ENCODE data around the gene SERINC4.
"Not testable (repeated sequence)": the region's sequence is repeated elsewhere in the genome, so short reads cannot be mapped to it uniquely, and the experiment has no call there.

SERINC4 gene

GRCh38 chr15:43799945-43800285 lies at the start of gene SERINC4:
SERINC4 (minus strand) TSS chr15:43800220; CDS start chr15:43799986, 234 bp downstream.
- DNase-seq (ENCODE audit: low spot score): no peak

DNA sequence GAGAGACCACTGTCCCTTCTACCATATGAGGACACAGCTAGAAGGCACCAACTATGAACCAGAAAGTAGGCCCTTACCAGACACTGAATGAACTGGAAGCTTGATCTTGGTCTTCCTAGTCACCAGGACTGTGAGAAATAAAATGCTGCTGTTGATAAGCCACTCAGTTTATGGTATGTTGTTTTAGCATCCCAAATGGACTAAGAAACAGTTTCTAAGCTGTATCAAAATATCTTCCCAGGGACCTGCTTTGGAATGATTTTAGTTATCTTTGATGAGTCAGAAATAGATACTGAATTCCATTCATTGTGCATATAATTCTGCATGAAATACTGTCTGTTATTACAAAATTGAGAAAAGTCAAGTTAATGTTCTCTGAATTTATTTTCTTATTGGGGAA lies 45.4 kb upstream of the SERINC4 start:
- no peak for DNase-seq (ENCODE audit: low spot score)

DNA sequence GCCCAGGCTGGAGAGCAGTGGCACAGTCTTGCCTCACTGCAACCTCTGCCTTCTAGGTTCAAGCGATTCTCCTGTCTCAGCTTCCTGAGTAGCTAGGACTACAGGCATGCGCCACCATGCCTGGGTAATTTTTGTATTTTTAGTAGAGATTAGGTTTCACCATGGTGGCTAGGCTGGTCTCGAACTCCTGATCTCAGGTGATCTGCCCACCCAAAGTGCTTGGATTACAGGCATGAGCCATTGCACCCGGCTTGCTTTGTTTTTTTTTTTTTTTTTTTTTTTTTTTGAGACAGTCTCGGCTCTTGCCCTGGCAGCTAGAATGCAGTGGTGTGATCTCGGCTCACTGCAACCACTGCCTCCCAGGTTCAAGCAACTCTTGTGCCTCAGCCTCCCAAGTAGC lies 32.5 kb upstream of the SERINC4 start:
- DNase-seq (ENCODE audit: low spot score): not testable (repeated sequence)

DNA sequence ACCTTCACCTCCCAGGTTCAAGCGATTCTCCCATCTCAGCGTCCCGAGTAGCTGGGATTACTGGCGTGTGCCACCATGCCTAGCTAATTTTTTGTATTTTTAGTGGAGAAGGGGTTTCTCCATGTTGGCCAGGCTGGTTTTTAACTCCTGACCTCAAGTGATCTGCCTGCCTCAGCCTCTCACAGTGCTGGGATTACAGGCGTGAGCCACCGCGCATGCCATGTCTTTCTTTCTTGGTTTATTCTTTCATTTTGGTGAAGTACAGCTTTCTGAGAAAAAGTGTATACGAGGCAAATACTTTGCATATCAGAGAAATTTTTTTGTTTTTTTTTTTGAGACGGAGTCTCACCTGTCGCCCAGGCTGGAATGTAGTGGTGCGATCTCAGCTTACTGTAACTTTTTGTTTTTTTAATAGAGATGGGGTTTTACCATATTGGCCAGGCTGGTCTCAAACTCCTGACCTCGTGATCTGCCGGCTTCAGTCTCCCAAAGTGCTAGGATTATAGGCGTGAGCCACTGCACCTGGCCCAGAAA lies 31.6 kb upstream of the SERINC4 start:
- not testable (repeated sequence) for DNase-seq (ENCODE audit: low spot score)

DNA sequence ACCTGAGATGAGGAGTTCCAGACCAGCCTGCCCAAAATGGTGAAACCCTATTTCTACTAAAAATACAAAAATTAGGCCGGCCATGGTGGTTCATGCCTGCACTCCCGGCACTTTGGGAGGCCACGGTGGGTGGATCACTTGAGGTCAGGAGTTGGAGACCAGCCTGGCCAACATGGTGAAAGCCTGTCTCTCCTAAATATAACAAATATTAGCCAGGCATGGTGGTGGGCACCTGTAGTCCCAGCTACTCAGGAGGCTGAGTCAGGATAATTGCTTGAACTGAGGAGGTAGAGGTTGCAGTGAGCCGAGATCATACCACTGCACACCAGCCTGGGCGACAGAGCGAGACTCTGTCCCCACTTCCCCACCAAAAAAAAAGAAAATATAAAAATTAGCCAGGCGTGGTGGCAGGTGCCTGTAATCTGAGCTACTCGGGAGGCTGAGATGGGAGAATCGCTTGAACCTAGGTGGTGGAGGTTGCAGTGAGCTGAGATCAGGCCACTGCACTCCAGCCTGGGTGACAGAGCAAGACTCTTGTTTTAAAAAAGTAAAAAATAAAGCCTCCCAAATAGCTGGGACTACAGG lies 30.8 kb upstream of the SERINC4 start:
- DNase-seq (ENCODE audit: low spot score): not testable (repeated sequence)

- DNase-seq (ENCODE audit: low spot score): not testable (repeated sequence)
These were observed 30.0 kb upstream of the SERINC4 start for GRCh38 chr15:43829951-43830540.

DNA sequence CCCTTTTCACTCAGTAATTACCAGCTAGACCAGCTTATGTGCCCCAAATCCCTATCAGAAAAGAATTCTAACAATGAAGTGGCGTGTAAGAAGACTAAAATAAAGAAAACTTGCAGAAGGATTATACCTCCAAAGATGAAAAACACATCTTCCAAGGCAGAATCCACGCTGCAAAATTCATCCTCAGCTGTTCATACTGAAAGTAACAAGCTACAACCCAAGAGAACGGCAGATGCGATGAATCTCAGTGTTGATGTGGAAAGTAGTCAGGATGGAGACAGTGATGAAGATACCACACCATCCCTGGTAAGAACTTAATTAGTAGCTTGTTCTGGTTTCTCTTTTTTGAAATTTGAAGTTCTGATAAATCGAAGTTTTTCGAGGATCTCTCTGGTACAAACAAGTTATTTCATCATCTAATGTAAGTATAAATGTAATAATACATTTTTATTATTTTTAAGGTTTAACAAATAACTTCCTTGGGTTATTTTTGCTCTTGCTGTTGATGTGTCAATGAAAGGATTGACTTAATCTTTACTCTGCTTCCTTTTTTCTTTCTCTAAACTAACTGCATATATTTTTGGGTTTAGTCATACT lies 28.1 kb upstream of the SERINC4 start:
- DNase-seq (ENCODE audit: low spot score): no peak

GRCh38 chr15:43826508-43827341 lies 26.7 kb upstream of the SERINC4 start, which contains the start of gene WDR76:
WDR76 (plus strand) TSS chr15:43827002; CDS start chr15:43827033, 31 bp downstream.
- DNase-seq (ENCODE audit: low spot score): peak; percentile 42

GRCh38 chr15:43826029-43826507 lies 26.0 kb upstream of the SERINC4 start:
- no peak for DNase-seq (ENCODE audit: low spot score)

GRCh38 chr15:43825305-43825704 lies 25.3 kb upstream of the SERINC4 start:
- not testable (repeated sequence) for DNase-seq (ENCODE audit: low spot score)

GRCh38 chr15:43824302-43825246 lies 24.6 kb upstream of the SERINC4 start, which contains the start of gene MFAP1:
MFAP1 (minus strand) TSS chr15:43824690; CDS start chr15:43824569, 121 bp downstream.
- peak; percentile 95 for DNase-seq (ENCODE audit: low spot score)

DNA sequence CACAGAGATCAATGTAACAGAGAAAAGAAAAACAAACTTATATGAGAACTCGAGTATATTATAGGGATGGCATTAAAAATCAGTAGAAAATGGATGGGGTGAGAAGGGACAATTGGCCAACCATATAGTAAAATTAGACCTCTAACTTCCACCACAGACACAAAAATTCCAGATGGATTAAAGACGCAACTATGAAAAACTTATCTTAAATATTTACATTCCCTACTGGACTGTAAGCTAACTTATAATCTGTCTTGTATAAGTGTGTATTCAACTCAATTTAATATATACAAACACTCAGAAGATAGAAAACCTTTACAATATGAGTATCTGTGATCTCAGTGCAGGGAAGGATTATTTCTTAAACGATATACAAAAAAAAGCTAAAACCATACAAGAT lies 21.5 kb upstream of the SERINC4 start:
- DNase-seq (ENCODE audit: low spot score): no peak

GRCh38 chr15:43815064-43815463 lies 15.0 kb upstream of the SERINC4 start:
- DNase-seq (ENCODE audit: low spot score): not testable (repeated sequence)

DNA sequence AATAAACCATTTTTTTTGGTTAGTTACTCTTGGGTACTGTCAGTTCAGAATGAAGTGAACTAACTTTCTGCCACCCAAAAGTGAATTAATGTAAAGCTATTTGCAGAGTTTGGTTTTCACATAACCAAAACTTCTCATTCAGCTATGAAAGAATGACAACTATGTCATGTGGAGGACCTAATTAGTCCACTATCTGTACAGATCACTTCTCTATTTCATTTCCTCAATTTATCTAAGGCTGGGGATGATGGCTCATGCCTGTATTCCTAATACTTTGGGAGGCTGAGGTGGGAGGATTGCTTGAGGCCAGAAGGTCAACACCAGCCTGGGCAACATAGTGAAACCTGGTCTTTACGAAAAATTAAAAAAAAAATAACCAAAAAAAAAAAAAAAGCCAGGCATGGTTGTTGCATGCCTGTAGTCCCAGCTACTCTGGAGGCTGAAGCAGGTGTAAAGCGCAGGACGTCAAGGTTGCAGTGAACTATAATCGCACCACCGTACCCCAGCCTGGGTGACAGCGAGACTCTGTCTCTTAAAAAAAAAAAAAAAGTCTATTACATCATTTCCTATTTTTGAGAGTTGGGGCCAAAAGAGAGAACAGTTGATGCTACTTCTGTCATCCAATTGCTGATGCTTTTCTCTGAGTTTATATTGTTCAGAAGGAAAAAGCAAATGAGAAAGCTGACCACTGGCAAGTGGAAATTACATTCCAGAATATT lies 9.1 kb upstream of the SERINC4 start:
- DNase-seq (ENCODE audit: low spot score): no peak

DNA sequence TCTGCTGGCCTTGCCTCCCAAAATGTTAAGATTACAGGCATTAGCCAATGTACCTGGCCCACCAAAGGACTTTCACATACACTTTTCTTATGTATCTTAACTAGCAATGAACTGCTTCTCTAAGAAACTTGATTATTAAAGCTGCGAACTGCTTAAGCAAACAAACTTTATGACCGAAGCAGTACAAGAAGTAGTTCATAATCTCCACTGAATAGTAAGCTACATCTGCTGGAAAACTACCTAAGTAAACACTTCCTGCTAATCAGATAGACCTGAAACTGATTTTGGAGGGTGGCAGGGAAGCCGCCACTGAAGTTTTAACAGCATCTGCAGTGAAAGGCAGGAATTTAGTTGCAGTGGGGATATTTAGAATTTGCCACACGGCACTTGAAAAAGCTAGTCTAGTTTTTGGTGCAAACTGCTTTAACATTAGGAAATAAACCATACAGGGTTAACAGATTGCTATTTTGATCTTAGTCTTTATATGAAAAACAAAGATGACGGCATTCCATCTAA lies 8.5 kb upstream of the SERINC4 start:
- DNase-seq (ENCODE audit: low spot score): no peak

DNA sequence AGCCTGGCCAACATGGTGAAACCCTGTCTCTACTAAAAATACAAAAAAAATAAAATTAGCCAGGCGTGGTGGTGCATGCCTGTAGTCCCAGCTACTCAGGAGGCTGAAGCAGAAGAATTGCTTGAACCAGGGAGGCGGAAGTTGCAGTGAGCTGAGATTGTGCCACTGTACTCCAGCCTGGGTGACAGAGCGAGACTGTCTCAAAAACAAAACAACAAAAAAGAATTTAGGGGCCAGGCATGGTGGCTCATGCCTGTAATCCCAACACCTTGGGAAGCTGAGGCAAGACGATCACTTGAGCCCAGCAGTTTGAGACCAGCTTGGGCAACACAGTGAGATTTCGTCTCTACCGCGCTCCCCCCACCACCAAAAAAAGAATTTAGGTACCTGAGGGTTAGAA lies 2.7 kb upstream of the SERINC4 start:
- not testable (repeated sequence) for DNase-seq (ENCODE audit: low spot score)

GRCh38 chr15:43800286-43801141 lies 494 bp upstream of the SERINC4 start, which contains the start of gene HYPK:
HYPK (plus strand) TSS chr15:43800599; CDS start chr15:43800623, 24 bp downstream.
- DNase-seq (ENCODE audit: low spot score): peak; percentile 66

DNA sequence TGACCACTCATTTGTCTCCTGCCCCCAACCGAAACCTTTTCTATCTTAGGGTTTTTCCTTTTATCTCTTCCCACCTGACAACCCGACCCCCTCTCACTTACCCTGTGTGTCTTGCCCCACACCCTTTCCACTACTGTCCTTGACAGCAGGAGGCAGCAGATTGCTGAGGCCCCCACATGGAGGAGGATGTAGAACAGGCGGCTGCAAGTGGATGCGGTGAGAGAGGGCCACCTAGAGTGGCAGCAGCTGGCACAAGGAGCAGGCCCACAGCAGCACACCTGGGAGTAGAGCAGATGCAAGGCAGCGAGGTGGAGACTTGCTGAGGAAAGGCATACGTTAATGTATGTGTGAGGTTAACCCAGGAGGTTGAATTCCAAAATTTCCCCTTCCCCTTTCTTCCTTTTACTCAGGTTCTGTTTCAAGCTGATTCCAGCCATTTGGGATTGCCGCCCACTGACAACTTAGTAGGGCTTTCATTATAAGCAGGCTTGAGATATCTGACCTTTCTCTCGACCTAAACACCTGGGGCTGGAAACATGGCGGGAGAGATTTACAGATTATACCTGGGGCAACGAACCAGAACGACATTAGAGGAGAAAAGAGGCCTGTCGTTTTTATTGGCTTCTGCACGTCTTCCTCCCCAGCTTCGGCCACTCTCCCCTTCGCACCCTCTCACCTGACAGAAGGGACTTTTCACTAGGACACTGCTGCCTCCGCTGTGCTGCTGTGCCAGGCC lies 643 bp downstream of the SERINC4 start:
- DNase-seq (ENCODE audit: low spot score): no peak

Measured in COLO829 (cell line).